ENCODE results near the gene MNAT1. TPM values are rescaled to one million over a fixed set of nuclear protein-coding genes. Genes with fewer than 3 reads are reported as not detected.

Gene MNAT1
- polyA plus RNA-seq, 1 of the 3 experiments (the other 2 are of a cell fraction), result 38.9 TPM

DNA sequence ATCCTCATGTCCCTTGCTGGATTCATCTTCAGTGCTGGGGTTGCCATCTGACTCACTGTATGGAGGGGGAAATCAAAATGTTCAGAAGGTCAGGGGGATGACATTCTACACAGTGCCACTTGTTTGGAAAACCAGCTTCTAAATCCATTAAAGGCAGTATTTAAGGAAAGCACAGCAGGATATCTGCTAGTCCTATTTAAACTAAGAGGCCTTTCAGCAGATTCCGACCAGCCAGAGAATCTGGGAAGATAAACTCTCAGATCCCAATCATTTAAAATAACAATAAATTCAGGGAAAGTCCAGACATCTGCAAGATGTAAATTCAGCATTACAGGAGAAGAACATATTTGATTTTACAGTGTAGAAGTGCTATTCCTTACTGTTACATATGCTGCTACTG is 14.2 kb upstream of the MNAT1 start:
- Histone ChIP-seq H3K4me3 (ENCODE audit: low read depth in 2 of 2, low read length in 1 of 2) (peak overlapping the region; percentile 82 to 95; a peak in 3 of 4 replicates), H3K4me2 (peak overlapping the region; percentile 96), H3K9ac (no peak overlapping the region), H3K9me3 (no peaks in the 10 kb centered on the region), H3F3A (replicated peaks; ENCODE audit: insufficient read depth) (peaks cover 20% of the 10 kb centered on the region), H3K9me2 (no peaks in the 10 kb centered on the region), H3K27me3 (ENCODE audit: insufficient read depth) (no peaks in the 10 kb centered on the region), H3K79me2 (ENCODE audit: insufficient read depth) (peaks cover 85% of the 10 kb centered on the region), H3K4me1 (ENCODE audit: control insufficient read depth in 1 of 2, insufficient read depth in 2 of 2, low read depth in 1 of 2, low read length in 1 of 2) (peaks cover 13 to 15% of the 10 kb centered on the region in 2 experiments; a peak in 3 of 4 replicates), H3K27ac (ENCODE audit: low read depth in 2 of 2, low read length in 1 of 2) (peak overlapping the region in 1 of 2 experiments; percentile 52; a peak in 1 of 4 replicates), H2AFZ (ENCODE audit: low read depth) (no peak overlapping the region), H3K36me3 (replicated peaks in 1 of 2; ENCODE audit: control insufficient read depth in 1 of 2, insufficient read depth in 2 of 2, low read length in 1 of 2) (peaks cover 27 to 32% of the 10 kb centered on the region in 2 experiments), H4K20me1 (ENCODE audit: insufficient read depth) (peaks cover 22% of the 10 kb centered on the region; the same call in 1 of the 2 replicates)
- ChIA-PET POLR2A (no interaction called here), CTCF (interaction anchor here (0.7 to 1.4 kb wide), 5 partner anchors 21 to 534 kb away, joined by 3 to 6 read pairs (median 4); no protein-coding TSS in a partner anchor)
- WGBS (ENCODE audit: low lambda C conversion rate), result 80% methylated on average over 1 of the region's 1 CpG
- TF ChIP-seq FOXJ3 (CRISPR knock-in tag; IDR thresholded peaks at IDR 0.05) (no peak), RCOR1 (IDR thresholded peaks at IDR 0.05; ENCODE audit: low read length) (no peak), RFX5 (IDR thresholded peaks at IDR 0.05; ENCODE audit: low read length) (no peak), NFIC (IDR thresholded peaks at IDR 0.05; ENCODE audit: borderline replicate concordance) (no peak), POLR2AphosphoS5 (IDR thresholded peaks at IDR 0.05; ENCODE audit: low read depth, low read length) (no peak), TAF1 (IDR thresholded peaks at IDR 0.05; ENCODE audit: borderline replicate concordance, low read depth, low read length) (no peak), SMC3 (IDR thresholded peaks at IDR 0.05; ENCODE audit: low read depth, low read length) (no peak), MEF2A (IDR thresholded peaks at IDR 0.05; ENCODE audit: borderline replicate concordance, low read depth) (no peak), RXRA (IDR thresholded peaks at IDR 0.05; ENCODE audit: borderline replicate concordance, low read depth) (no peak), TCF12 (IDR thresholded peaks at IDR 0.05) (no peak), EZH2phosphoT487 (IDR thresholded peaks at IDR 0.05; ENCODE audit: borderline replicate concordance, low read depth) (no peak), TEAD4 (IDR thresholded peaks at IDR 0.05; ENCODE audit: borderline replicate concordance, insufficient read depth) (no peak)
- TF ChIP-seq, protein P1, sequence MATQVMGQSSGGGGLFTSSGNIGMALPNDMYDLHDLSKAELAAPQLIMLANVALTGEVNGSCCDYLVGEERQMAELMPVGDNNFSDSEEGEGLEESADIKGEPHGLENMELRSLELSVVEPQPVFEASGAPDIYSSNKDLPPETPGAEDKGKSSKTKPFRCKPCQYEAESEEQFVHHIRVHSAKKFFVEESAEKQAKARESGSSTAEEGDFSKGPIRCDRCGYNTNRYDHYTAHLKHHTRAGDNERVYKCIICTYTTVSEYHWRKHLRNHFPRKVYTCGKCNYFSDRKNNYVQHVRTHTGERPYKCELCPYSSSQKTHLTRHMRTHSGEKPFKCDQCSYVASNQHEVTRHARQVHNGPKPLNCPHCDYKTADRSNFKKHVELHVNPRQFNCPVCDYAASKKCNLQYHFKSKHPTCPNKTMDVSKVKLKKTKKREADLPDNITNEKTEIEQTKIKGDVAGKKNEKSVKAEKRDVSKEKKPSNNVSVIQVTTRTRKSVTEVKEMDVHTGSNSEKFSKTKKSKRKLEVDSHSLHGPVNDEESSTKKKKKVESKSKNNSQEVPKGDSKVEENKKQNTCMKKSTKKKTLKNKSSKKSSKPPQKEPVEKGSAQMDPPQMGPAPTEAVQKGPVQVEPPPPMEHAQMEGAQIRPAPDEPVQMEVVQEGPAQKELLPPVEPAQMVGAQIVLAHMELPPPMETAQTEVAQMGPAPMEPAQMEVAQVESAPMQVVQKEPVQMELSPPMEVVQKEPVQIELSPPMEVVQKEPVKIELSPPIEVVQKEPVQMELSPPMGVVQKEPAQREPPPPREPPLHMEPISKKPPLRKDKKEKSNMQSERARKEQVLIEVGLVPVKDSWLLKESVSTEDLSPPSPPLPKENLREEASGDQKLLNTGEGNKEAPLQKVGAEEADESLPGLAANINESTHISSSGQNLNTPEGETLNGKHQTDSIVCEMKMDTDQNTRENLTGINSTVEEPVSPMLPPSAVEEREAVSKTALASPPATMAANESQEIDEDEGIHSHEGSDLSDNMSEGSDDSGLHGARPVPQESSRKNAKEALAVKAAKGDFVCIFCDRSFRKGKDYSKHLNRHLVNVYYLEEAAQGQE (IDR thresholded peaks at IDR 0.05; ENCODE audit: low read depth, low read length), result no peak
- TF ChIP-seq, protein P2, sequence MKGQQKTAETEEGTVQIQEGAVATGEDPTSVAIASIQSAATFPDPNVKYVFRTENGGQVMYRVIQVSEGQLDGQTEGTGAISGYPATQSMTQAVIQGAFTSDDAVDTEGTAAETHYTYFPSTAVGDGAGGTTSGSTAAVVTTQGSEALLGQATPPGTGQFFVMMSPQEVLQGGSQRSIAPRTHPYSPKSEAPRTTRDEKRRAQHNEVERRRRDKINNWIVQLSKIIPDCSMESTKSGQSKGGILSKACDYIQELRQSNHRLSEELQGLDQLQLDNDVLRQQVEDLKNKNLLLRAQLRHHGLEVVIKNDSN (IDR thresholded peaks at IDR 0.05; ENCODE audit: borderline replicate concordance, low read depth), result no peak
- TF ChIP-seq, protein P3, sequence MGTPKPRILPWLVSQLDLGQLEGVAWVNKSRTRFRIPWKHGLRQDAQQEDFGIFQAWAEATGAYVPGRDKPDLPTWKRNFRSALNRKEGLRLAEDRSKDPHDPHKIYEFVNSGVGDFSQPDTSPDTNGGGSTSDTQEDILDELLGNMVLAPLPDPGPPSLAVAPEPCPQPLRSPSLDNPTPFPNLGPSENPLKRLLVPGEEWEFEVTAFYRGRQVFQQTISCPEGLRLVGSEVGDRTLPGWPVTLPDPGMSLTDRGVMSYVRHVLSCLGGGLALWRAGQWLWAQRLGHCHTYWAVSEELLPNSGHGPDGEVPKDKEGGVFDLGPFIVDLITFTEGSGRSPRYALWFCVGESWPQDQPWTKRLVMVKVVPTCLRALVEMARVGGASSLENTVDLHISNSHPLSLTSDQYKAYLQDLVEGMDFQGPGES (IDR thresholded peaks at IDR 0.05; ENCODE audit: low read depth, low read length), result no peak
- TF ChIP-seq, protein P4, sequence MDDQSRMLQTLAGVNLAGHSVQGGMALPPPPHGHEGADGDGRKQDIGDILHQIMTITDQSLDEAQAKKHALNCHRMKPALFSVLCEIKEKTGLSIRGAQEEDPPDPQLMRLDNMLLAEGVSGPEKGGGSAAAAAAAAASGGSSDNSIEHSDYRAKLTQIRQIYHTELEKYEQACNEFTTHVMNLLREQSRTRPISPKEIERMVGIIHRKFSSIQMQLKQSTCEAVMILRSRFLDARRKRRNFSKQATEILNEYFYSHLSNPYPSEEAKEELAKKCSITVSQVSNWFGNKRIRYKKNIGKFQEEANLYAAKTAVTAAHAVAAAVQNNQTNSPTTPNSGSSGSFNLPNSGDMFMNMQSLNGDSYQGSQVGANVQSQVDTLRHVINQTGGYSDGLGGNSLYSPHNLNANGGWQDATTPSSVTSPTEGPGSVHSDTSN (IDR thresholded peaks at IDR 0.05), result no peak
- DNase-seq, result no peak
